Measurements from ENCODE around the gene ASIC4. TPM values are rescaled to one million over a fixed set of nuclear protein-coding genes. Genes with fewer than 3 reads are reported as not detected.
A peak's percentile ranks its signal among the peaks of the same experiment; 100 is the strongest.

Gene ASIC4
- total and polyA plus RNA-seq, 2 of the 13 experiments (the other 11 are each of a cell fraction or from before 2014, with no cell fraction given), result 0.03 TPM; not detected in 1

DNA sequence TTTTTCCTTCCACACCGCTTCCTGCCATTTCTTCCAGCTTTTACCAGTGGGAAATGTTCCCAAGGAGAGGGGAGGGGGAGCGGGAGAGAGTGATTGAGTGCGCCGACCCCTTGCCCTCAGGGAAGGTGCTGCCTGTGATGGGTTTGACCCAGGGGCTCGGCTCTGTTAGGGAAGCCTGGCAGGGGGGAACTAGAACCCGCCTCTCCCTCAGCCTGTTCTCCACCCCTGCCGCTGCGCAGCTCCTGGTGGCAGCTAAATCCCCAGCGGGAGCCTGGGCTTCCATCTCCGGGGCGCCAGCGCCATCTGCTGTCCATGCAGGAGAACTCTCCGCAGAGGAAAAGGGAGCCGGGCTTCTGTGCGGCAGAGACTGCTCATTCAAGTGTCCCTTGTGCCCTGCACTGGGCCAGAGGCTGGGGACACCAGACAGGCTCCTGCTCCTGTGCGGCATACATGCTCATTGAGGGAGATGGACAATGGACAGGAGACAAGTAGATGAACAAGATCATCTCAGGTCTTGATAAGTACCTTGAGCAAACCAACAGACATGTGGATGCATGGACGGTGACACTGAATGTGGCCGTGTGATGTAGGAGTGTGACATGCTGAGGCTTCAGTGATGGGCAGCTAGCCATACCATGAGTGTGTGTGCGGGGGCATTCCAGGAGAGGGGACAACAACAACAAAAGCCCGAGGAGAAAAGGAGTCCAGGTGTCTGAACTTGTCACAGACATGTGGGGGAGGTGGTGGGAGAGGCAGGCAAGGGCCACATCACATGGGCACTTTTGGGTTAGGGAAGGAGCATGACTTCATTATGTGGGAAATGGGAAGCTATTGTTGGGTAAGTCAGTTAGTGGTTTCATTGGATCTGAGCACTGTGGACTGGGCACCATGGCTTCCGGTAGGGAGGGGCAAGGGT is 16.0 kb downstream of the ASIC4 start (continued):
- TF ChIP-seq CHD4 (IDR thresholded peaks at IDR 0.05; ENCODE audit: borderline replicate concordance, low read length), result no peak
- peak; percentile 59; the same call in 1 of the 2 replicates for TF ChIP-seq ZNF768 (CRISPR knock-in tag; IDR thresholded peaks at IDR 0.05)
- TF ChIP-seq SIX1 (CRISPR knock-in tag; IDR thresholded peaks at IDR 0.05; ENCODE audit: borderline replicate concordance), result no peak

GRCh38 chr2:219531639-219532377 is 17.5 kb downstream of the ASIC4 start:
- ATAC-seq, result no peak
- intact Hi-C loops (cut with micrococcal nuclease; ENCODE audit: unreplicated experiment), result loop anchor here (10.0 kb wide), 1 partner anchor 237 kb away; no protein-coding TSS in a partner anchor
- no peaks in the 10 kb centered on the region for H3K79me2 ChIP-seq (ENCODE audit: insufficient read depth, low read length)

More at GRCh38 chr2:219531639-219532377, 17.5 kb downstream of the ASIC4 start:
- ChIA-PET POLR2A (no interaction called here), CTCF (ENCODE audit: low intra/inter-chr PET ratio, low total read pairs) (interaction anchor here (2.6 to 5.4 kb wide), 2 partner anchors 36 to 55 kb away, joined by 39 to 53 read pairs; a partner anchor contains a TSS)
- BruUV-seq (replicated peaks), result no TSS peak
- H3K27me3 ChIP-seq (ENCODE audit: control insufficient read depth in 1 of 2, insufficient read depth in 2 of 2, low read length in 2 of 2), result peaks cover 21 to 91% of the 10 kb centered on the region in 2 experiments; a peak in 4 of 5 replicates
- H3K4me1 ChIP-seq (ENCODE audit: insufficient read depth, low read length), result peaks cover 11% of the 10 kb centered on the region
- H3K4me3 ChIP-seq (replicated peaks in 1 of 3; ENCODE audit: insufficient read depth in 1 of 3, low read depth in 2 of 3, low read length in 3 of 3), result no peak overlapping the region
- TF ChIP-seq TFAP4 (IDR thresholded peaks at IDR 0.05; ENCODE audit: borderline replicate concordance, low read depth) (peak; percentile 24; the same call in 1 of the 2 replicates), CTCF (CRISPR knock-in tag; IDR thresholded peaks at IDR 0.05) (peak; percentile 16; the same call in 1 of the 2 replicates), STAG1 (CRISPR knock-in tag; IDR thresholded peaks at IDR 0.05) (peak; percentile 18; the same call in 1 of the 2 replicates), EZH2 (conservative IDR thresholded peaks at IDR 0.05; ENCODE audit: low read depth, low read length) (peak; percentile 14; the same call in 1 of the 2 replicates), ZNF414 (CRISPR knock-in tag; IDR thresholded peaks at IDR 0.05) (no peak)
- in situ Hi-C loops (cut with HindIII; ENCODE audit: extremely low pct_ligation_motif_present, low pct_unique_long_range_greater_than_20kb), result loop anchor here (5.0 kb wide), 2 partner anchors 40 to 130 kb away; no protein-coding TSS in a partner anchor
- 2% methylated on average over 17 of the region's 20 CpGs for WGBS (ENCODE audit: low lambda C conversion rate)
- no peak overlapping the region for H3K4me2 ChIP-seq (ENCODE audit: low read depth, low read length)
- DNase-seq (ENCODE audit: low spot score) (no peak), FAIRE-seq (no peak)
- H3K9ac ChIP-seq (ENCODE audit: insufficient read depth, low read depth, low read length), result no peak overlapping the region
- no peaks in the 10 kb centered on the region for H3K9me3 ChIP-seq (ENCODE audit: low read length)
- H4K20me1 ChIP-seq (ENCODE audit: insufficient read depth, low read length), result no peaks in the 10 kb centered on the region
- no peaks in the 10 kb centered on the region for H3K36me3 ChIP-seq (replicated peaks in 1 of 2; ENCODE audit: control insufficient read depth in 1 of 2, insufficient read depth in 2 of 2, low read length in 2 of 2)
- H2AFZ ChIP-seq (ENCODE audit: low read length), result no peak overlapping the region
- no peak overlapping the region for H3K27ac ChIP-seq (ENCODE audit: extremely low read length, insufficient read depth, low read length)

Data from HepG2 (cell line).